GM12878 (cell line): Measurements from ENCODE around the gene RBM7.

Experiments
- CTCF ChIP-seq, 3 experiments: IDR thresholded peaks in 2 of 3; conservative IDR thresholded peaks in 1 of 3; 2 replicates each; pipeline ENCODE4 v1.5.1; 2011; ENCODE audit warnings: low read depth in 3 of 3, low read length in 3 of 3, mild to moderate bottlenecking in 3 of 3, control low read depth in 2 of 3, moderate library complexity in 2 of 3, inconsistent platforms in 1 of 3, mixed read lengths in 1 of 3; ENCODE audit not compliant: control insufficient read depth in 2 of 3, insufficient read depth in 1 of 3; ENCODE audit errors: extremely low read depth in 1 of 3
- POLR2AphosphoS5 ChIP-seq: IDR thresholded peaks from 2 replicates; pipeline ENCODE4 v1.6.1; 2011; ENCODE audit warnings: mild to moderate bottlenecking, low read length, inconsistent platforms
- TAF1 ChIP-seq: IDR thresholded peaks from 2 replicates; pipeline ENCODE4 v1.6.1; 2011; ENCODE audit warnings: mild to moderate bottlenecking, low read depth, low read length, borderline replicate concordance
- TCF12 ChIP-seq: IDR thresholded peaks from 2 replicates; pipeline ENCODE4 v1.6.1; 2011; ENCODE audit warnings: low read depth, mild to moderate bottlenecking, low read length
- ZNF217 ChIP-seq: fragments of 450-650 bp; IDR thresholded peaks from 2 replicates; pipeline ENCODE4 v1.6.1; 2017; ENCODE audit warnings: antibody characterized with exemption, mild to moderate bottlenecking
- ZZZ3 ChIP-seq: IDR thresholded peaks from 2 replicates; pipeline ENCODE4 v1.6.1; 2011; ENCODE audit warnings: low read depth; ENCODE audit not compliant: control insufficient read depth, insufficient read length

GRCh38 chr11:114440971-114441763 is 40.7 kb downstream of the RBM7 start:
- TF ChIP-seq ZZZ3 (no peak), TCF12 (no peak), ZNF217 (no peak), POLR2AphosphoS5 (no peak), CTCF (IDR thresholded peaks at IDR 0.05 in 2 of 3, conservative IDR thresholded peaks at IDR 0.05 in 1 of 3; ENCODE audit: control insufficient read depth in 2 of 3, extremely low read depth in 1 of 3, insufficient read depth in 1 of 3, low read depth in 3 of 3, low read length in 3 of 3) (no peak), TAF1 (no peak)
